ENCODE measurements around the gene NTNG2.

The NTNG2 gene

DNA sequence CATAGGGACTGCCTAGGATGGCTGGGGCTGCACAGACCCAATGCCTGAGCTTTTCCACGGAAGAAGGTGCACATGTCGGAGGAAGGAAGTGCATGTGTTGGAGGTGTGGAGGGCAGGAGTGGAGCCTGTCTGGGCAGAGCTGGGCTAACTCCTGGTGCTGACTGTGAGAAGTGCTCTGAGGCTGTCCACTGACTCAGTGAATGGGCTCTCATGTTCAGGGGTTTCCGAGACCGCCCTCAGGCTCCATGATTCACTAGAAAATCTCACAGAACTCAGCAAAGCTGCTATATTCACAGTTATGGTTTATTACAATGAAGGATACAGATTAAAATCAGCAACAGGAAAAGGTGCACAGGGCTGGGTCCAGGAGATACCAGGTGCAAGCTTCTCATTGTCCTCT lies 37.2 kb downstream of the NTNG2 start:
- DNase-seq (ENCODE audit: low read depth in 2 of 2): no peak
- TF ChIP-seq, protein P1, sequence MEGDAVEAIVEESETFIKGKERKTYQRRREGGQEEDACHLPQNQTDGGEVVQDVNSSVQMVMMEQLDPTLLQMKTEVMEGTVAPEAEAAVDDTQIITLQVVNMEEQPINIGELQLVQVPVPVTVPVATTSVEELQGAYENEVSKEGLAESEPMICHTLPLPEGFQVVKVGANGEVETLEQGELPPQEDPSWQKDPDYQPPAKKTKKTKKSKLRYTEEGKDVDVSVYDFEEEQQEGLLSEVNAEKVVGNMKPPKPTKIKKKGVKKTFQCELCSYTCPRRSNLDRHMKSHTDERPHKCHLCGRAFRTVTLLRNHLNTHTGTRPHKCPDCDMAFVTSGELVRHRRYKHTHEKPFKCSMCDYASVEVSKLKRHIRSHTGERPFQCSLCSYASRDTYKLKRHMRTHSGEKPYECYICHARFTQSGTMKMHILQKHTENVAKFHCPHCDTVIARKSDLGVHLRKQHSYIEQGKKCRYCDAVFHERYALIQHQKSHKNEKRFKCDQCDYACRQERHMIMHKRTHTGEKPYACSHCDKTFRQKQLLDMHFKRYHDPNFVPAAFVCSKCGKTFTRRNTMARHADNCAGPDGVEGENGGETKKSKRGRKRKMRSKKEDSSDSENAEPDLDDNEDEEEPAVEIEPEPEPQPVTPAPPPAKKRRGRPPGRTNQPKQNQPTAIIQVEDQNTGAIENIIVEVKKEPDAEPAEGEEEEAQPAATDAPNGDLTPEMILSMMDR (IDR thresholded peaks at IDR 0.05; ENCODE audit: low read depth, low read length): no peak
- no peak overlapping the region for H3K4me3 ChIP-seq (replicated peaks in 1 of 2; ENCODE audit: low read depth in 2 of 2, low read length in 2 of 2)

DNA sequence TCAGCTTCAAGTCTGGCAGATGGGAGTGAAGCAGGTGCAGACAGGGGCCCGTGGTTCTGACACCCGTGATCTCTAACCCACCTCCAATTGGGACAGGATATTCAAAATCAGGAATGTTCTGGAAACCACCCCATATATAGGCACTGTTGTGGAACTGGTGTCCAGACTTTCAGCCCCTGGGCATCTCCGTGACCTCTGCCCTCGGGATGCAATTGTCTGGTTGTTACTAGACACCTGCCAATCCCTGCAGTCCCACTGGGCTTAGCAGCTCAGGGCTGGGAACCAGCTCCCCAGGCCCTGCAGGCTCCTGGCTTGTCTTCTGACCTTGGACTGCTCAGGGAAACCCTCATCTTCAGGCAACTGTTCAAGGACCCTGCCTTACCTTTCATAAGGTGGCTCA lies 38.8 kb downstream of the NTNG2 start:
- no peak overlapping the region for H3K4me3 ChIP-seq (replicated peaks in 1 of 2; ENCODE audit: low read depth in 2 of 2, low read length in 2 of 2)
- TF ChIP-seq, protein P1 (IDR thresholded peaks at IDR 0.05; ENCODE audit: low read depth, low read length): no peak
- no peak for DNase-seq (ENCODE audit: low read depth in 2 of 2)

DNA sequence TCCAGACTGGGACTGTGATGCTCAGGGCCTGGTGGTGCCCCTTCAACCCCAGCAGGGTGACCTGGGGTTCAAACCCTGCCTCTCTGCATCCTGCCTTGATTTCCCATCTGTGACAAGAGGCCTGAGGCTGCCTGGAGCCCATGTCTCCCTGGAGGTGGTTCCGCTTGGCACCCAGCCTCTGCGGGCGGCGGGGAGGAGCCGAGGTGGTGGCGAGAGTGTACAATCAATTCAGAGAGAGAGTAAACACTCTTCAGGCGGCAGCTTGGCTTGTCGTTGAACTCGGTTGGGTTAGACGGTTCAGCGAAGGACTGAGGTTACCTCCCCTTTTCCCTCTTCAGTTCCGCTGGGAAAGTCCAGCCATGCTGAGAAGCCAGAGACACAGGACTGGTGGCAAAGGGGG lies 39.3 kb downstream of the NTNG2 start:
- no peak for DNase-seq (ENCODE audit: low read depth in 2 of 2)
- TF ChIP-seq, protein P1 (IDR thresholded peaks at IDR 0.05; ENCODE audit: low read depth, low read length): no peak
- H3K4me3 ChIP-seq (replicated peaks in 1 of 2; ENCODE audit: low read depth in 2 of 2, low read length in 2 of 2): no peak overlapping the region

DNA sequence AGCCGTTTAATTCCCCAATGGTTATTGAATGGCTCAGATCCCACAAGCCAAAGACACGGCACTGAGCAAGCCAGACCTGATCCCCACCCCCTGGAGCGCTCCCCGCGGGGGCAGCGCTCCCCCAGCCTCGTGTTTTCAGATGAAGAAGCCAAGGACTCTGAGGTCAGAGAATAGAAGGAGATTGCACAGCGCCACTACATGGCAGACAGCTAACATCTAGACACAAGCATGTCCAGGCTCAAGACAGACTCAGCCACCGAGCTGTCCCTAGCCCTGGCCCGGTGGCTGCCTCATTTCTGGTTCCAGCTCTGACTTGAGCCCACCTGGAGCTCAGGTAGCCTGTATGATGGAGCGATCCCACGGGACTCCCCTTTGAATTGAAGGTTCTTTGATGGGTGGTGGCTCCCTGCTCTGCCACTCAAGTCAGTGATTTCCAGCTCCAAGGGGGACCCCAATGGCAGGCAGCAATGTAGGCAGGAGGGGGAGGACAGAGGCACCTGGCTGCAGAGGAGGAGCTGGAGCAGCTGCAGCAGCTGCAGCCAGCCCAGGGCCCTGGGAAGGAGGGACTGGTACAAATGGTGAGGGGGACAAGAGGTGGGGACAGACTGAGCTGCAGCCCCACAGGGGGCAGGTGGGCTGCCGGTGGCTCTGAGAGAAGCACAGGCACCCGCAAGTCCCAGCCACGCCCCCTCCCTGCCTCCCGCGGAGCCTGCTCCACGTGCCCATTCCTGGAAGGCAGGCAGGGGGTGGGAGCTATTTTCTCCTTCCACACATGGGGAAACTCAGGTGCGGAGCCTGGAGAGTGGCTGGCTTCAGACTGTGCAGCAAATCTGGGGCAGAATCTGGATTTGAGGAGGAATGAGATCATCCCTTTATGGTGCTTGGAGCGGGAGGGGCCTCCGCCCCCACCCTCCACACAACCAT lies 40.2 kb downstream of the NTNG2 start:
- DNase-seq (ENCODE audit: low read depth in 2 of 2): no peak
- H3K4me3 ChIP-seq (replicated peaks in 1 of 2; ENCODE audit: low read depth in 2 of 2, low read length in 2 of 2): no peak overlapping the region
- TF ChIP-seq, protein P1 (IDR thresholded peaks at IDR 0.05; ENCODE audit: low read depth, low read length): no peak

DNA sequence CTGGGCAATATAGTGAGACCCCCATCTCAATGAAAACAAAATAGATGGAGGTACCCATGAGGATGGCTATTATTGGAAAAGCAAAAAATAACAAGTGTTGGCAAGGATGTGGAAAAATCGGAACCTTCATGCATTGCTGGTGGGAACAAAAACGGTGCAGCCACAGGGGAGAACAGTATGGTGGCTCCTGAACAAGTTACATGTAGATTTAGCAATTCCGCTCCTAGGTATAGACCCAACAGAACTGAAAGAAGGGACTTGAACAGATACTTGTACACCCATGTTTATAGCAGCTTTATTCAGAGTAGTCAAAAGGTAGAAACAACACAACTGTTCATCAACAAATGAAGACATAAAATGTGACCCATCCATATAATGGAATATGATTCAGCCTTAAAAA lies 43.0 kb downstream of the NTNG2 start:
- no peak overlapping the region for H3K4me3 ChIP-seq (replicated peaks in 1 of 2; ENCODE audit: low read depth in 2 of 2, low read length in 2 of 2)

DNA sequence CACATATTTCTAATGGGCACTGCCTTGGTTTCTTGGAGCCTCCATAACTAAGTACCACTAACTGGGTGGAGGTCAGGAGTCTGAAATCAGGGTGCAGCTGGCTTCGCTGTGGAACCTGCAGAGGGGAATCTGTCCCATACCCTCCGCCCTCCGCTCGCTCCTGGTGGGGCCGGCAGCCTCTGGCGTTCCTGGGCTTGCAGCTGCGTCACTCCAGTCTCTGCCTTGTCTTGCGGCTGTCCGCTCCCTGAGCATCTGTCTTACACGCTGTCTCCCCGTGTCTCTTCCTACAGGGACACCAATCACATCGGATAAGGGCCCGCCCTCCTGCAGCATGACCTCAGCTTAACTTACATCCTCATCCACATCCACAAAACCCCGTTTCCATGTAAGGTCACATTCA lies 45.4 kb downstream of the NTNG2 start:
- no peak overlapping the region for H3K4me3 ChIP-seq (replicated peaks in 1 of 2; ENCODE audit: low read depth in 2 of 2, low read length in 2 of 2)
- TF ChIP-seq, protein P1 (IDR thresholded peaks at IDR 0.05; ENCODE audit: low read depth, low read length): no peak
- DNase-seq (ENCODE audit: low read depth in 2 of 2): no peak

More for the DNA sequence above, 43.0 kb downstream of the NTNG2 start:
- no peak for DNase-seq (ENCODE audit: low read depth in 2 of 2)
- TF ChIP-seq, protein P1 (IDR thresholded peaks at IDR 0.05; ENCODE audit: low read depth, low read length): no peak

All from cardiac fibroblast (primary cell).